NCI-H2029 (cell line): ENCODE measurements around the gene TRMT10B.
"Not testable (repeated sequence)": the region's sequence is repeated elsewhere in the genome, so short reads cannot be mapped to it uniquely, and the experiment has no call there.

Experiments used
- DNase-seq: peaks from one replicate; lab custom pipeline; 2025; lab: John Stamatoyannopoulos, UW

TRMT10B gene

DNA sequence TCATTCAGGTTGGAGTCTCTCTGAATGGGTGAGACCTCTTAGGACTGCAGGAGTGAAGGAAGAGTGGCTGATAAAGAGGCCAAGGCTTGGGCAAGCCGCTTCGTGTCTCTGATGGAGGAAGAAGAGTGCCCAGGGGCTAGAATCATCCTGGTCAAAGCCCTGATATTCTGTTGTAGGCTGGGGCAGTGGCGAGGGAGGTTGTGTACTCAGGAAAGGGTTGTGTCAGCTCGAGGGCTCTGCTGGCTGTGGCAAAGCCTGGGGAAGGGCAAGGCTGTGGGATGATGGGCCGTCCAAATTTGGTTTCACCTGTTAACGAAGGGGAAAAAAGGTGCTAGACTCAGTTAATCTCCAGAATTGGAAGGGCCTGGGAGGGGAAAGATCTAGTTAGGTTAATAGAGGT, 2.4 kb upstream of the TRMT10B start:
- DNase-seq: no peak

DNA sequence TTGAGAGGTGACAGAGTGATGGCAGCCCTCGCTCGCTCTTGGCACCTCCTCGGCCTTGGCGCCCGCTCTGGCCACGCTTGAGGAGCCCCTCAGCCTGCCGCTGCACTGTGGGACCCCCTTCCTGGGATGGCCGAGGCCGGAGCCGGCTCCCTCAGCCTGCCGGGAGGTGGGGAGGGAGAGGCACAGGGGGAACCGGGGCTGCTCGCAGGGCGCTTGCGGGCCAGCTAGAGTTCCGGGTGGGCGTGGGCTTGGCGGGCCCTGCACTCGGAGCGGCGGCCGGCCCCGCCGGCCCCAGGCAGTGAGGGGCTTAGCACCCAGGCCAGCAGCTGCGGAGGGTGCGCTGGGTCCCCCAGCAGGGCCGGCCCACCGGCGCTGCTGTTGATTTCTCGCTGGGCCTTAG, 1.9 kb upstream of the TRMT10B start:
- not testable (repeated sequence) for DNase-seq

DNA sequence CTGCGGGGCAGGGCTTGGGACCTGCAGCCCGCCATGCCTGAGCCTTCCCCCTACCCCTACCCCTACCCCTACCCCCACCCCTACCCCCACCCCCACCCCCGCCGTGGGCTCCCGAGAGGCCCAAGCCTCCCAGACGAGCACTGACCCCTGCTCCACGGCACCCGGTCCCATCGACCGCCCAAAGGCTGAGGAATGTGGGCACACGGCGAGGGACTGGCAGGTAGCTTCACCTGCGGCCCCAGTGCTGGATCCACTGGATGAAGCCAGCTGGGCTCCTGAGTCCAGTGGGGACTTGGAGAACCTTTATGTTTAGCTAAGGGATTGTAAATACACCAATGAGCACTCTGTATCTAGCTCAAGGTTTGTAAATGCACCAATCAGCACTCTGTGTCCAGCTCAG, 1.5 kb upstream of the TRMT10B start:
- not testable (repeated sequence) for DNase-seq

DNA sequence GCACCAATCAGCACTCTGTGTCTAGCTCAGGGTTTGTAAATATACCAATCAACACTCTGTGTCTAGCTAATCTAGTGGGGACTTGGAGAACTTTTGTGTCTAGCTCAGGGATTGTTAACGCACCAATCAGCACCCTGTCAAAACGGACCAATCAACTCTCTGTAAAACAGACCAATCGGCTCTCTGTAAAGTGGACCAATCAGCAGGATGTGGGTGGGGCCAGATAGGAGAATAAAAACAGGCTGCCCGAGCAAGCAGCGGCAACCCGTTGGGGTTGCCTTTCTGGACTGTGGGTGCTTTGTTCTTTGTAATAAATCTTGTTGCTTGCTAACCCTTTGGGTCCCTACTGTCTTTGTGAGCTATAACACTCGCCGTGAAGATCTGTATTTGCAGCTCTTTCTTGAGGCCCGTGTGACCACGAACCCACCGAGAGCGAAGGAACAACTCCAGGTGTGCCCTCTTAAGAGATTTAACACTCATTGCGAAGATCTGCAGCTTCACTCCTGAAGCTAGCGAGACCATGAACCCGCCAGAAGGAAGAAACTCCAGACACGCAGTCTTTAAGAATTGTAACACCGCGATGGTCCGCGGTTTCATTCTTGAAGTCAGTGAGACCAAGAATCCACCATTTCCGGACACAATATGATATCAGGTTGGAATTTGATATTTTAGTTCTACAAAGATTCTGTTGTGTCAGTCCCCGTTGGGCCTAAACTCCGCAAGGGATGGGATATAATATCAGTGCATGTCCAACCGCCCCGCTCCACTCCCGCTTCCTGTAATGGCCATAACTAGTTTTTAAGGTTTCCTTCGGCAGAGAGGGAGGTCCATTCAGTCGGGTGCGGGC, 740 bp upstream of the TRMT10B start:
- no peak for DNase-seq

DNA sequence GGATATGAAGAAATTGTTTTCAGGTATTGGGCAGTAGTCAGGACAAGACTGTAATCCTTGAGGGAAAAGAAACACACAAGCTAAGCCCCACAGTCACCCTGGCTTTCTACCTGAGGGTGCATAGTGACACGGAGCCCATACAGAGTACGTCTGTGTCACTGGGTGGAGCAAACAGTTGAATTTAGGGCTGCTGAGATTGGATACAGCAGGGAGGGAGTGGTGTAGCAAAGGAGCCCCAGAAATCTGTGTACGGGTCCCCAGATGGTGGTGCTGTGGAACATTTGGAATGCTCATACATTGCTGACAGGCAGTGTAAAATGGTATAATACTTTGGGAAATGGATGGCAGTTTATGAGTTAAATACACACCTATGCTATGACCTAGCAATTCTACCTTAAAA, 5.1 kb downstream of the TRMT10B start:
- no peak for DNase-seq

DNA sequence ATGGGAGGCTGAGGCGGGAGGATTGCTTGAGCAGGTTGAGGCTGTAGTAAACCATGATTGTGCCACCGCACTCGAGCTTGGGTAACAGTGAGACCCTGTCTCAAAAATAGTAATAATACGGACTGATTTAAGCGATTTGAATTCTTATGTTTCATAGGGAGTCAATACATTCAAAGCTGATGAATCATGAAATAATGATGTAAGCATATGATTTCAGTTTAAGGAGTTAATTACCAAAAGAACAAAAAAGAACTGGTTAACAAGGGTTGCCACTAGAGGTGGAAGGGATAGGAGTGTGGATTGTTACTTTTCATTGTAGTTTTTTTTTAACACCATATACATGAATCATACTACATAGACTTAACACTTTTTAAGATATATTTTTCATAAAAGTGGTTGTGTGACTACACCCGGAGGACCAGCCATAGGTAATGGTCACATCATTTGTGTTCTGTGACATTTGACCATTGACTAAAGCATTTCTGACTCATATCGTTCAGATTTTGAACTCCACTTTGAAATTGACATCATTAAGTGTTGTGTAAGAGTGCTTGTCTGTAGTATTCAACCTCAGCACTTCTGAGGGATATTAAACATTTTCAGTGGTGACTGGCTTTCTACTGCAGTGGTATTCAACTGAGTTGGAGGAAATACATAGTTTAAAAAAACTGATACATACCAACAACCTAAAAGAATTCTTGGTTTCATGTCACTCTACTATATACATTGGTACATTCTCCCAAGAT, 7.0 kb downstream of the TRMT10B start:
- DNase-seq: no peak

DNA sequence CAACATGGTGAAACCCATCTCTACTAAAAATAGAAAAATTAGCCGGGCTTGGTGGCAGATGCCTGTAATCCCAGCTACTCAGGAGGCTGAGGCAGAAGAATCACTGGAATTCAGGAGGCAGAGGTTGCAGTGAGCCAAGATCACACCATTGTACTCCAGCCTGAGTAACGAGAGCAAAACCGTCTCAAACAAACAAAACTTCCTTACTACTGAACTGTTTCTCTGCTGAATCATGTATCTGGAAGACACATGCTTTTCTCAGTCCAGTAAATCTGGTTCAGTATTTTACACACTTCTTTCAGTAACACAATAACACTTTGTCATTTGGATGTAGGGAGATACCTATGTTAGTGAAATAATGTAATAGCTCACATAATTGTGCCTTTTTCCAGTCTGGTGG, 7.9 kb downstream of the TRMT10B start:
- DNase-seq: no peak

DNA sequence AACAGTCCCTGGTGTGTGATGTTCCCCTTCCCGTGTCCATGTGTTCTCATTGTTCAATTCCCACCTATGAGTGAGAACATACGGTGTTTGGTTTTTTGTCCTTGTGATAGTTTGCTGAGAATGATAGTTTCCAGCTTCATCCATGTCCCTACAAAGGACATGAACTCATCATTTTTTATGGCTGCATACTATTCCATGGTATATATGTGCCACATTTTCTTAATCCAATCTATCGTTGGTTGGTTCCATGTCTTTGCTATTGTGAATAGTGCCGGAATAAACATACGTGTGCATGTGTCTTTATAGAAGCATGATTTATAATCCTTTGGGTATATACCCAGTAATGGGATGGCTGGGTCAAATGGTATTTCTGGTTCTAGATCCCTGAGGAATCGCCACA, 11.7 kb downstream of the TRMT10B start:
- not testable (repeated sequence) for DNase-seq

DNA sequence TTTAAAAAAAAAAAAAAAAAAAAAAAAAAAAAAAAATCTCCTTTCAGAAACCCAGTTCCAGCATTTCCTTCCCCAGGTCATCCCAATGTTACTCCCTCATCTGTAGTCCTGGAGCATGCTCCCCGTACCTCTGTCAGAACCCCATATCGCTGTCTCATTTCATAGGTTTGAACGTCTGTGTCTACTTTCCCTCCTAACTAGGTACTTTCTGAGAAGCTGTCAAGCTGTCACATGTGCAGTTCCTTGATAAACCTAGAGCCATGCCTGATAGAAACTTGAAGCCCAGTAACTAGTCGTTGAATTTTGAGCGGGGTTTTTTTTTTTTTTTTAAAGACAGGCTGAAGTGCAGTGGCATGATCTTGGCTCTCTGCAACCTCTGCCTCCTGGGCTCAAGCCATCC, 15.7 kb downstream of the TRMT10B start:
- no peak for DNase-seq

DNA sequence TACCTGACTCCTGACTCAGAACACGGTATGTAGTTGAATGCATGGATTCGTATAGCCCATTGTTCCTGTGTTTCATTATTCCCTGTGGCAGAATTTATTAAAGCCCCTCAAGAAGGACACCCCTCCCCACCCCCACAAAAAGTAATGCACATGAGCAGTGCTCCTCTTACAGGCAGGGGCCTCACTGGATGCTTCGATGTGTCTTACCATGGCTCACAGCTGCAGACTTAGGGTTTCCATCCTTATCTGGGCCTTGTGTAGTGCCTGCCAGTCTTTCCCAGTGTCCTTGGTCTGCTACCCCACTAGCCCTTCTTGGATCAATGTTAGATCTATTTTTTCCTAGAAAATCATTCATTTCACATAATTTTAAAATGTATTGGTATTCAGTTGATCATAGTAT, 16.4 kb downstream of the TRMT10B start:
- no peak for DNase-seq

DNA sequence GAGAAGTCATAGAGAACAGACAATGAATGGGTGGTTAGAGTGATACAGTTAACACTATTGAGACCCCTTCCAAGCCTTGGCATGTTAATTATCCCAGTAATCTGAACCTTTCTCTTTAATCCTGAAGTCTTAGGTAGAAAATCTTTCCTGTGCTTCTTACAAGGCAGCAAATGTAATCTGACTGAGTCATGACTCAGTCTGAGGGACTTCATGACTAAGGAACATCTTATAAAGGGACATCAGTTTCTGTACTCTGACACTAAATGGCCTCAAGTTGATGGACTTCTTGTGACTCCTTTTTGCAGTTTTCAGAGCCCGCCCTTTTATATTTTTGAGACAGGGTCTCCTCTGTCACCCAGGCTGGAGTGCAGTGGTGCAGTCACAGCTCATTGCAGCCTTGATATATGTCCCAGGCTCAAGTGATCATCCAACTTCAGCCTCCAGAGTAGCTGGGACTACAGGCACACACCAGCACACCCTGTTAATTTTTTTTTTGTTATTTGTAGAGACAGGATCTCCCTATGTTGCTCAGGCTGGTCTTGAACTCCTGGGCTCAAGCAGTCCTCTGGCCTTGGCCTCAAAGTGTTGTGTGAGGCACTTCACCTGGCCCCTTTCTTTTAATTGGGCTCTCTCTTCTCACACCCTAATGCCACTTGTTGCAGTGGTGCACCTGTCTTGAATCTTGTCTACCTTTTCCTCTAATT, 21.8 kb downstream of the TRMT10B start:
- DNase-seq: no peak

DNA sequence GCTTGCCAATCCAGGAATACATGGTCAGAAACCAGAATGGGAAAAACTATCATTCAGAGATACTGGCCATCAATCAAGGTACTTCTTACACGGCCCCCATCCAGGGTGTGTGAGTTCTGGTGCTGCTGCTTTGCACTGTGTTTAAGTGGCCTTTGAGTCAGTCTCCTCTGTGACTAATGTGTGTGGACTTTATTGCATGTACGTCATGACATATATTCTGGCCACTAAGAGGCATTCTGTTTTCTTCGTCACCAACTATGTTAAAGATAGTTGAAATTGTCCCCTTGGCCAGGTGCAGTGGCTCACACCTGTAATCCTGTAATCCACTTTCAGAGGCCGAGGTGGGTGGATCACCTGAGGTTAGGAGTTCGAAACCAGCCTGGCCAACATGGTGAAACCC, 22.7 kb downstream of the TRMT10B start:
- DNase-seq: no peak

DNA sequence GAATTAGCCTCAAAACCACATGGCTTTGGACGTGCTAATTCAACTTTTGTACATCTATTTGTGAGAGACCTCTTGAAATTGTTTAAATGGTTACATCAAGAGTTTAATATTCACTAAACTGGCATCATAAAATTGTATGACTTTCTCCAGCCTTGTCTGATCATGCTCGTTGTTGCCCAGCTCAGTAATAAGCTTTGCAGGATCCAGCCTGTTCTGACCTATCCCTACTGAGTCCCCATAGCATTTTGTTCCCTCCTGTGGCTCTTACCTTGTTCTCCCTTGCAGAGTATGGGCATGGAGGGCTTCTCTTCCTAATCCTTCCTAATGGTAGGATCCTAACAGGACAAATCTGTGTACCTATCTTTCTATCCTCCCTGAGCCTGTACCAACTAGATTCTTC, 24.9 kb downstream of the TRMT10B start:
- no peak for DNase-seq

DNA sequence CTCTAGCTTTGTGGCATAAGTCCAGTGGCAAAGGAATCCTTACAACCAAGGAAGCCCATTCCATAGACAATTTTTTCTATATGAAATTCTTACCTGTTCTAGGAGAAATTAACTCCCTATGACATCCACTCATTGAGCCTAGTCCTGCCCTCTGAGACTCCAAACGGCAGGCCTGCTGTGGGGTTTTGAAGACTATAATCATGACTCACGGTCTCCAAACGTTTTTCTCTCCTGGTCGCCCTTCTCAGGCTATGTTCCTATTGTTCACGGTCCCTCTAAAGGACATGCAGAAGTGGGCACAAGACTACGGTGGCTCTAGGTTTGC, 30.6 kb downstream of the TRMT10B start:
- no peak for DNase-seq

DNA sequence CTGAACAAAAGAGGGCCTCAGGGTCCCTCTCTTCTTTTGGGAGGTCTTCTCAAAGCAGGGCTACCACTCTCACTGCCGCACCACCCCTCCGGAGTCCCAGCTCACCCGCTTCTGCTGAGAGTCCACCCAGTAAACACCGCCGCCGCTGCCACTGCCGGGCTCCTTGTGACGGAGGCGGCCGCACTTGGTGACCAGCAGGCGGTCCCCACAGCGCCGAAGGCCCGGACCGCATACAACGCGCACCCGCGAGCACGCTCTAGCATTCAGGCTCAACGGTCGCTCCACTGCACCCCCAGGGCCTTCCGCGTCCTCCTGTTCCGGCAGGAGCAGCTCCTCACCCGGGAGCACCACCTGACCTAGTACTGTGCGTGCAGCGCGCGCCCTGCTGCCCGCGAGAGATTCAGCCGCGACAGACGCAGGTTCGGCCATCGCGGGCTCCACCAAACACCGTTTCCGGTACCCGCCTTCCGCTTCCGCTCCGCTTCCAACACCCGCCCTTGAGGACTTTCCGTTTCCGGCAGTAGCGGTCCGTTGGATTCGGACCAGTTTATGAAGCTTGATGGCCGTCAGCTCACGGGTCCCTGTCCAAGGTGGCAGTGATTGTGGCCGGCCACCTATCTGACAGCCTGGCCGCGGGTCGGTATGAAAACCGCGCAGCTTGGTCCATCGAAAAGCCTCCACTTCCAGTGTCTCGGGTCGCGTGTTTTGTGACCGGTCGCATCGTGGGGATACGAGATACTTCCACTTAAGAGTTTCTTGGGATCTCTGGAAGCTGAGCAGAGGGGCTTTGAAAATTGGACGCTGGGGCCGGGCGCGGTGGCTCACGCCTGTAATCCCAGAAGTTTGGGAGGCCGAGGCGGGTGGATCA, 31.2 kb downstream of the TRMT10B start, which contains the start of gene EXOSC3:
Gene EXOSC3, minus strand, starts transcription at position 449 of the 868 bp plus-strand sequence. Its CDS starts 20 bp downstream, at position 429.
- peak; percentile 89 for DNase-seq

DNA sequence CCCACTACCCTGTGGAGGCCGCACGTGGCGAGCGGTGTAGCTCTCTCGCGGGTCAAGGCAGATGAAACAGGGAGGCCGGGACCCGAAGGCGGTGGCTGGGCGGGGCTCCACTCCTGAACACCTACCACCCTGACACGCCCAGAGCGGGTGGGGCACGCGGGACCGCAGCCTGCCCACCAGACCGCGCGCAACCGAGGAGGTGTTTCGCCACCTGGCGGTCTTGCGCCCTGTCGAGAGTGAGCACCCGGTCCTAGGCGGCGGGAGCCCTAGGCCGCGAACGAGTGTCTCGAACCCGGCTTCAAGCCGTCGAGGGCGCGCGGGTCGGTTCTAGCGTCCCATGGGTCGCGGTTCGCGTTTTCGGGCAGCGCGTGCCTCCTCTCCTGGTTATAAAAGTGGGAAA, 33.5 kb downstream of the TRMT10B start:
- DNase-seq: no peak

DNA sequence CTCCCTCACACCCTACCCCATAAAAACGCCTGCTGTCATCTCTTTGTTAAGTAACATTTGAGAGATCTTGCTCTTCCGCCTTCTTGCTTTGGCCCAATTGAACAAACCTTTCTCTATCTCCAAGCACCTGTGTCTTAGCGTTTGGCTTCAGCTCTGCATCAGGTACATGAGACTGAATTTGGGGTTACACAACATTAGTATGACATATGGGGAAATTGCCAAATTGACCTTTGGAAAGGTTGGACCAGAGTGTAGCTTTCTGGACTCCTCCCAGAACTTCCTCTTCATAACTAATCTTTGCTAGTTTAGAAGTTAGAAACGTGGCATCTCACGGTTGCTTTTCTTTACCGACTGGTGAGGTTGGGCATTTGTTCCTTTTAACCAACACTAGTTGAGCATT, 34.7 kb downstream of the TRMT10B start:
- no peak for DNase-seq

DNA sequence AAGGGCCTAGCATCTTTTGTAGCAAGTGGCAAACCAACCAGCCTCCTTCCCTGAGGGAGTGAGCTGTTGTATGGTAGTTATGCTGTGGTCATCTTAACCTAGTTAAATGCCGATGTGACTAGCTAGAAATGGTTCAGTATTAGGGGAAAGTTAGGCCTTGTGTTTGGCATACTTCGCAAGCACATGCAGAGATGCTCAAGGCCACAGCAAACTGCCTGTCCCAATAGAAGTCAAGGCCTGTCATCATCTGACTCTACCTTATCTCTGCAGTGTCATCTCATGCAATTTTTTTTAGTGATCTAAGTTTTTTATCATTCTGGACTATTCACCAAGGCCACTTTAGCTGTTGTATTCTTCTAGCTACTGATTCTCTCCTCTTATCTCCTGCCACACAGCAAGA, 36.5 kb downstream of the TRMT10B start:
- no peak for DNase-seq

DNA sequence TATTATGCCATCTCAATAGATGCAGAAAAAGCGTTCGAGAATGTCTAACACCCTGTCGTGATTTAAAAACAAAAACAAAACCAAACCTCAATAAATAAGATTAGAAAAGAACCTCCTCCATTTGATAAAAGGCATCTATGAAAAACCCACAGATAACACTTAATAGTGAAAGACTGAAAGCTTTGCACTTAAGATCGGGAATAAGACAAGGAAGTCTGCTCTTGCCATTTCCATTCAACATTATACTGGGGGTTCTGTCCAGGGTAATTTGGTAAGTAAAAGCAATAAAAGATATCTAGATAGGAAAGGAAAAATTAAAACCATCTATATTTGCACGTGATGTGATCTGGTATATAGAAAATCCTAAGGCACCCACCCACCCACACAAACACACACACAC, 38.5 kb downstream of the TRMT10B start:
- no peak for DNase-seq

DNA sequence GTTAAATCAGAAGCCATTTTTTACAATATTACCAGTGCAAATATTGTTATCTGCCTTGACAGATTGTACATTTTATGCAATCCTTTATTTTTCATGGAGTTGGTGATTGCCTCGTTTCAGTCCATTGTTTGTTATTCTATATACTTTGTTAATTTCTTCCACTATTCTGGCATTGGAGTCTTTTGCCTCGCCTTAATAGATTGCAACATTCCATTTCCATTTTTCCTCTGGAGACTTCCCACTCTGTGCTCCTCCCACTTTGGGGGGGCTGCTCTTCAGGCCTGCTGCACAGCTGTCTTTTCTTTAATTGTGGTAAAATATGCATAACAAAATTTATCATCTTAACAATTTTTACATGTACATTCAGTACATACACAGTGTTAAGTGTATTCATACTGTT, 42.6 kb downstream of the TRMT10B start:
- DNase-seq: no peak

DNA sequence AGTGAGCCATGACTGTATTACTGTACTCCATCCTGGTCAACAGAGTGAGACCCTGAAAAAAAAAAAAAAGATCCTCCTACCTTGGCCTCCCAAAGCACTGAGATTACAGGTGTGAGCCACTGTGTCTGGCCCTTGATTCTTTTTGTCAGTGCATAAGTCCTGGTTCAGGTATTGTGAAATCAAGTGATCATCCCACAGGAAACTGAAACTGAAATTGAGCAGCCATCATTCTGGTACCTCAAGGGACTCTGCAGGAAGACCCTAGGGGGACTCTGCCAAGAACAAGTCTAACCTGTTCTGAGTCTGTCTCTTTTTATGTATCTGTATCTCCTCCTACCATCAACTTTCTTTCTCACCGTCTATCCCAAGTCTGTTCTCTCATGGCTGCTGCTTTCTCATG, 45.1 kb downstream of the TRMT10B start:
- no peak for DNase-seq
